ENCODE data around the gene ZNF30.
A peak's percentile ranks its signal among the peaks of the same experiment; 100 is the strongest.

ZNF30 gene

GRCh38 chr19:34904664-34905527 lies 21.8 kb upstream of the ZNF30 start:
- H3K4me3 ChIP-seq (ENCODE audit: low read depth, low read length), result no peak overlapping the region

GRCh38 chr19:34910770-34911169 lies 15.9 kb upstream of the ZNF30 start:
- ChIA-PET CTCF (interaction anchor here (1.1 kb wide), 1 partner anchor 62 kb away, joined by 7 read pairs; no protein-coding TSS in a partner anchor), POLR2A (no interaction called here)
- no peak overlapping the region for H3K4me3 ChIP-seq (ENCODE audit: low read depth, low read length)
- H3K36me3 ChIP-seq (ENCODE audit: control insufficient read depth in 2 of 2, insufficient read depth in 1 of 2, low read length in 2 of 2), result peaks cover 0 to 5% of the 10 kb centered on the region in 2 experiments; a peak in 1 of 3 replicates
- H3K9me3 ChIP-seq (ENCODE audit: control insufficient read depth, insufficient read depth, low read depth, low read length), result peaks cover 10% of the 10 kb centered on the region
- TF ChIP-seq ZNF776 (tag by site-specific recombination; IDR thresholded peaks at IDR 0.05; ENCODE audit: borderline replicate concordance), result no peak
- no peak for TF ChIP-seq ZNF280D (tag by site-specific recombination; IDR thresholded peaks at IDR 0.05)
- no peak for TF ChIP-seq ZNF239 (tag by site-specific recombination; IDR thresholded peaks at IDR 0.05)
- TF ChIP-seq INSM2 (tag by site-specific recombination; IDR thresholded peaks at IDR 0.05), result no peak
- TF ChIP-seq ZNF398 (tag by site-specific recombination; IDR thresholded peaks at IDR 0.05), result no peak
- no peak for TF ChIP-seq ZNF660 (tag by site-specific recombination; IDR thresholded peaks at IDR 0.05)
- no peak for TF ChIP-seq CTCF (tag by site-specific recombination; IDR thresholded peaks at IDR 0.05)
- TF ChIP-seq ZNF362 (tag by site-specific recombination; IDR thresholded peaks at IDR 0.05), result no peak
- TF ChIP-seq ZNF777 (tag by site-specific recombination; IDR thresholded peaks at IDR 0.05; ENCODE audit: borderline replicate concordance), result no peak
- no peaks in the 10 kb centered on the region for H3K4me1 ChIP-seq (ENCODE audit: control insufficient read depth, insufficient read depth, low read length)
- H3K27ac ChIP-seq (ENCODE audit: extremely low read depth, low read depth, low read length), result no peak overlapping the region

More at GRCh38 chr19:34904664-34905527, 21.8 kb upstream of the ZNF30 start:
- POLR2A ChIA-PET, result interaction anchor here (0.6 to 2.0 kb wide), 2 partner anchors 22 to 94 kb away, joined by 4 to 8 read pairs; partner anchors contain the start of gene ZNF30
- H3K9me3 ChIP-seq (ENCODE audit: control insufficient read depth, insufficient read depth, low read depth, low read length), result peaks cover 17% of the 10 kb centered on the region
- no peaks in the 10 kb centered on the region for H3K4me1 ChIP-seq (ENCODE audit: control insufficient read depth, insufficient read depth, low read length)
- no peak overlapping the region for H3K27ac ChIP-seq (ENCODE audit: extremely low read depth, low read depth, low read length)
- CTCF ChIA-PET, result no interaction called here
- no peaks in the 10 kb centered on the region for H3K36me3 ChIP-seq (ENCODE audit: control insufficient read depth in 2 of 2, insufficient read depth in 1 of 2, low read length in 2 of 2)
- TF ChIP-seq ZBTB21 (tag by site-specific recombination; IDR thresholded peaks at IDR 0.05) (no peak), KLF1 (tag by site-specific recombination; IDR thresholded peaks at IDR 0.05) (peak; percentile 74)
